K562 (cell line): ENCODE measurements around the gene TPO. TPM values are rescaled to one million over a fixed set of nuclear protein-coding genes. Genes with fewer than 3 reads are reported as not detected.

ENCODE experiments used
- ATAC-seq: fragments of 200-7000 bp; cut with Tn5 transposase; 3 replicates; pipeline ENCODE4 v1.9.1; 2020; ENCODE audit warnings: moderate library complexity
- BruUV-seq: library from RNA; stranded (reverse); fragments of 400-500 nt; replicated peaks from 2 replicates; lab custom pipeline; 2021; lab: Mats Ljungman, UMichigan
- CTCF ChIA-PET: fragments of 300-600 bp; formaldehyde crosslinking; extraction: SDS; loops from one replicate; lab custom pipeline; 2021; ENCODE audit warnings: low intra/inter-chr PET ratio; lab: Yijun Ruan, JAX
- POLR2A ChIA-PET: fragments of 300-600, 350-650 bp; sonication (Branson Sonifier 250); formaldehyde crosslinking; extraction: SDS; loops from one replicate; lab custom pipeline; 2021; ENCODE audit warnings: antibody characterized with exemption, inconsistent platforms; lab: Yijun Ruan, JAX
- DNase-seq, 4 experiments: peaks; one replicate each; pipeline versions ENCODE4 v3.0.0 to v3.0.0-alpha.2; 2011 to 2018; ENCODE audit warnings: low spot score in 3 of 4, mixed read lengths in 3 of 4; ENCODE audit errors: extremely low read depth in 1 of 4
- FAIRE-seq: peaks from 2 replicates; lab custom pipeline; 2011; peaks lifted over from hg19 to GRCh38; lab: Jason Lieb, UNC
- H2AFZ ChIP-seq: 2 replicates; pipeline ENCODE4 v1.6.0; 2011; ENCODE audit warnings: low read depth, low read length, control low read depth, inconsistent platforms
- H3K27ac ChIP-seq: fragments of 200-600 bp; 3 replicates; pipeline ENCODE4 v1.8.0; 2011; ENCODE audit warnings: low read depth, mild to moderate bottlenecking, control low read depth, inconsistent platforms, low read length, moderate library complexity, mixed read lengths; ENCODE audit errors: extremely low read depth
- H3K27me3 ChIP-seq, 2 experiments: fragments of 300-600 bp in 1 of 2; 2 replicates in 1 of 2; 3 replicates in 1 of 2; pipeline versions ENCODE4 v1.6.0 to v1.8.0; 2011; ENCODE audit warnings: inconsistent platforms in 2 of 2, low read length in 2 of 2, mild to moderate bottlenecking in 1 of 2, mixed read lengths in 1 of 2, moderate library complexity in 1 of 2; ENCODE audit not compliant: control insufficient read depth in 2 of 2, insufficient read depth in 2 of 2
- H3K36me3 ChIP-seq: fragments of 300-600 bp; 3 replicates; pipeline ENCODE4 v1.8.0; 2011; ENCODE audit warnings: mild to moderate bottlenecking, low read length, inconsistent platforms; ENCODE audit not compliant: control insufficient read depth, insufficient read depth
- H3K4me1 ChIP-seq, 2 experiments: fragments of 200-600 bp in 1 of 2; replicated peaks in 1 of 2; 2 replicates in 1 of 2; 3 replicates in 1 of 2; pipeline versions ENCODE4 v1.5.1 to v1.8.0; 2011; ENCODE audit warnings: inconsistent platforms in 2 of 2, low read length in 2 of 2, mild to moderate bottlenecking in 1 of 2, mixed read lengths in 1 of 2, moderate library complexity in 1 of 2; ENCODE audit not compliant: control insufficient read depth in 2 of 2, insufficient read depth in 2 of 2
- H3K4me2 ChIP-seq: 2 replicates; pipeline ENCODE4 v1.6.1; 2011; ENCODE audit warnings: low read length, control low read depth, inconsistent platforms, mixed read lengths; ENCODE audit not compliant: insufficient read depth
- H3K4me3 ChIP-seq: fragments of 200-600 bp; sonication (generic), shearing (Covaris generic); 2 replicates; pipeline ENCODE4 v1.5.1; 2016; ENCODE audit warnings: control low read depth, inconsistent platforms
- H3K79me2 ChIP-seq: fragments of 200-600 bp; 3 replicates; pipeline ENCODE4 v1.8.0; 2011; ENCODE audit warnings: low read length, inconsistent platforms; ENCODE audit not compliant: control insufficient read depth, insufficient read depth
- H3K9ac ChIP-seq, 2 experiments: 2 replicates each; pipeline versions ENCODE4 v1.6.0 to v1.6.1; 2011; ENCODE audit warnings: low read depth in 2 of 2, low read length in 2 of 2, control low read depth in 1 of 2, inconsistent platforms in 1 of 2, mild to moderate bottlenecking in 1 of 2, mixed read lengths in 1 of 2; ENCODE audit not compliant: insufficient read depth in 1 of 2
- H3K9me1 ChIP-seq: one replicate; pipeline ENCODE4 v1.6.0; 2011; ENCODE audit warnings: inconsistent platforms, mild to moderate bottlenecking, low read length, moderate library complexity; ENCODE audit not compliant: control insufficient read depth, insufficient read depth
- H3K9me3 ChIP-seq: replicated peaks from 2 replicates; pipeline ENCODE4 v1.5.1; 2011; ENCODE audit warnings: low read depth, low read length, inconsistent platforms; ENCODE audit not compliant: control insufficient read depth, insufficient read depth
- H4K20me1 ChIP-seq: replicated peaks from 2 replicates; pipeline ENCODE4 v1.6.1; 2011; ENCODE audit warnings: low read length, inconsistent platforms, mixed read lengths; ENCODE audit not compliant: control insufficient read depth, insufficient read depth
- CEBPZ ChIP-seq: fragments of 150-350 bp; IDR thresholded peaks from 2 replicates; pipeline ENCODE4 v1.6.1; 2014; ENCODE audit warnings: low read depth, mild to moderate bottlenecking, low read length, borderline replicate concordance
- HNRNPLL ChIP-seq: fragments of 200-400 bp; formaldehyde crosslinking; IDR thresholded peaks from 2 replicates; pipeline ENCODE4 v1.6.1; 2017; ENCODE audit warnings: low read length, low read depth, mild to moderate bottlenecking; ENCODE audit not compliant: poor library complexity, severe bottlenecking
- TAL1 ChIP-seq: fragments of 450-650 bp; IDR thresholded peaks from 2 replicates; pipeline ENCODE4 v1.6.1; 2016; ENCODE audit warnings: mild to moderate bottlenecking
- ZNF197 ChIP-seq: fragments of 200-800 bp; sonication (Bioruptor generic); IDR thresholded peaks from 2 replicates; pipeline ENCODE4 v1.6.1; 2016; ENCODE audit warnings: low read depth, missing genetic modification characterization, missing compliant biosample characterization
- ZNF57 ChIP-seq: fragments of 450-650 bp; formaldehyde crosslinking; IDR thresholded peaks from 2 replicates; pipeline ENCODE4 v1.4.0; 2020; ENCODE audit warnings: mild to moderate bottlenecking, moderate library complexity
- ZNF592 ChIP-seq: fragments of 450-650 bp; IDR thresholded peaks from 2 replicates; pipeline ENCODE4 v1.6.1; 2017; ENCODE audit warnings: antibody characterized with exemption, mild to moderate bottlenecking
- ZNF76 ChIP-seq: fragments of 250-450 bp; sonication (Bioruptor Pico); IDR thresholded peaks from 2 replicates; pipeline ENCODE4 v1.4.0; 2020; ENCODE audit warnings: mild to moderate bottlenecking, moderate library complexity, borderline replicate concordance
- WGBS: fragments of 100-300 bp; shearing (Covaris generic); methylation state at CpG from one replicate; pipeline ENCODE4 v1.1.6; 2016; ENCODE audit warnings: low coverage, mixed read lengths; ENCODE audit not compliant: insufficient coverage; ENCODE audit errors: missing lambda C conversion rate; 5-methylcytosine and 5-hydroxymethylcytosine counted together
- in situ Hi-C: fragments of 300-500 bp; cut with MboI; formaldehyde crosslinking; loops from 4 replicates; pipeline ENCODE4 v1.15.0; 2018; ENCODE audit warnings: inconsistent platforms, mixed read lengths
- intact Hi-C: fragments of 100-400 bp; cut with micrococcal nuclease; formaldehyde crosslinking; loops from 2 replicates; pipeline ENCODE4 v1.14.2; 2022
- polyA plus RNA-seq, 8 experiments: library from polyadenylated mRNA; depleted of rRNA in 4 of 8; stranded (reverse) in 5 of 8; unstranded in 3 of 8; fragments of >200 nt; fragmentation: Nextera tagmentation in 2 of 8; fragmentation: Illumina TruSeq in 1 of 8; extraction: Ambion mirVana in 2 of 8; extraction: Trizol in 1 of 8; gene quantifications; 2 replicates each; pipeline versions ENCODE4 v1.2.1 to v1.2.3, GENCODE V29; 2011 to 2014; ENCODE audit warnings: inconsistent platforms in 1 of 8, missing spikeins in 1 of 8
- total RNA-seq, 7 experiments: library from RNA; depleted of rRNA in 6 of 7; stranded (reverse); fragments of >200 nt in 6 of 7; fragmentation: Illumina TruSeq in 2 of 7; extraction: Trizol in 2 of 7; gene quantifications; 2 replicates each; pipeline versions ENCODE4 v1.2.1 to v1.2.3, GENCODE V29; 2011 to 2021; ENCODE audit warnings: low replicate concordance in 1 of 7

Gene TPO
- total and polyA plus RNA-seq, 9 of the 15 experiments (the other 6 are each of a cell fraction or from before 2014, with no cell fraction given), result not detected

- intact Hi-C loops (no loop called here), in situ Hi-C loops (no loop called here)
- H3K9me3 ChIP-seq, result no peaks in the 10 kb centered on the region
- no TSS peak for BruUV-seq
- POLR2A ChIA-PET, result no interaction called here
- no peak for FAIRE-seq
- H2AFZ ChIP-seq, result no peak overlapping the region
- H3K36me3 ChIP-seq, result no peaks in the 10 kb centered on the region
- H3K79me2 ChIP-seq, result no peaks in the 10 kb centered on the region
- H3K9ac ChIP-seq, result no peak overlapping the region
- no peaks in the 10 kb centered on the region for H3K4me1 ChIP-seq
- peaks cover 7 to 20% of the 10 kb centered on the region in 2 experiments; a peak in 3 of 5 replicates for H3K27me3 ChIP-seq
- H3K4me2 ChIP-seq, result no peak overlapping the region
- CTCF ChIA-PET, result no interaction called here
- H3K4me3 ChIP-seq, result no peak overlapping the region
- no peak for DNase-seq
- no peak overlapping the region for H3K27ac ChIP-seq
- 0% methylated on average over 4 of the region's 4 CpGs for WGBS
- no peak for ATAC-seq
- H3K9me1 ChIP-seq, result no peaks in the 10 kb centered on the region
- TF ChIP-seq CEBPZ (no peak), TAL1 (no peak), ZNF76 (CRISPR knock-in tag) (no peak), ZNF197 (CRISPR knock-in tag) (no peak), HNRNPLL (no peak), ZNF57 (CRISPR knock-in tag) (no peak), ZNF592 (no peak)
- H4K20me1 ChIP-seq, result no peaks in the 10 kb centered on the region
Observed at GRCh38 chr2:1446301-1446700, 33.0 kb downstream of the TPO start.
